Astrocyte of the hippocampus (primary cell): ENCODE results near the gene PLCB1.

Experiments used
- DNase-seq: peaks from one replicate; pipeline ENCODE4 v3.0.0; 2011; ENCODE audit warnings: low read depth, low spot score

The PLCB1 gene

DNA sequence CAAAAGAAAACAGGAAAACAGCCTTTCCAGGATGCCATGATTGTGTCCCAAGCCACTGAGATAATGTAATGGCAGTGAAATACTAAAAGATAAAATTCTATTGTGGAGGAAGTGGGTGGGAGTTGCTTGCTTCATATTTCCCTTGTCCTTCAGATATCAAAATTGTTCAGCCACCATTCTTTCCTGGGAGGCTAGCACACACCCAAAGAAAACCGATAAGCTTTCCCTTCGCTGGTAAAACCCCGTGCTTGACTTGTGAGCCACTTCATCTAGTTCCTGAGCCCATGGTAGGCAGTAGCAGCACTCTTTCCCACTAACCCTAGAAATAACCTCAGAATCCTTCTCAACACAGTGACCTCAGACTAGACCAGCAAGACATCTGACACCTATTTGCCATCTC lies 579.4 kb downstream of the PLCB1 start:
- DNase-seq: no peak

DNA sequence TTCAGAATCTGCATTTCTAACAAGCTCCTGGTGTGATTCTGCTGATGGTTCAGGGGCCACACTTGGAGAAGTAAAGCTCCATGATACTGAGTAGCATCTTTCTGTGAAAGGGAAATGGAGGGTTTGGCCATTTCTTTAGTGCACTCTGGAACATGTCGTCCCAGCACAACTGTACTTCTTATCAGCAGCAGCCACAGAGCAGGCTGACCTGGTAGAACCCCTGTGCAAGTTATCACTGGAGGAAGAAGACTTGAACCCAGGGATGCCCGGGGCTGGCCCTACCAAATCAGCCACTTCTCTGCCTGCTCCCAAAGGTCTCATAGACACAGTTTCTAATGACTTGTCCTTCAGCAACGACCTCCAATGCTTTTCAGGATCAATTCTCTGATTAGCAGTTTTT lies 582.1 kb downstream of the PLCB1 start:
- DNase-seq: no peak

- DNase-seq: no peak
These were observed 586.2 kb downstream of the PLCB1 start for GRCh38 chr20:8718279-8718678.

DNA sequence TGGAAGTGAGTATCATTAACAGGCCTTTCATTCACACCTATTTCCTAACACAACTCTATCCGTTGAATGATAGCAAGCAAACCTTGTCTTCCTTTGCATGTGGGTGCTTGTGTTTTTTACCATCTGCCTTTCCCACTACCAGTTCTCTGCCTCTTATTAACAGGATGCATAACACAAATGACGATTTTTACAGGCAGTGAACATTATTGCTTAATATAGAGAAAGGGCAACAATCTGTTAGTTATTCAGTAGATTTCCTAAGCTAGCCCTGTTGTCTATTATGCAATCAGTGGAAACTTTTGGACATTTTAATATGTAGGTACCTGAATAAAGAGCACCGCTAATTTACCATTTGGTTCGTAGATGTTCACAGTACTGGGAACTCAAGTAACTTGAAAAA lies 588.0 kb downstream of the PLCB1 start:
- no peak for DNase-seq

GRCh38 chr20:8721098-8721497 lies 589.0 kb downstream of the PLCB1 start:
- peak; percentile 75 for DNase-seq

- DNase-seq: peak; percentile 80
These were observed 590.3 kb downstream of the PLCB1 start for GRCh38 chr20:8722277-8722928.

DNA sequence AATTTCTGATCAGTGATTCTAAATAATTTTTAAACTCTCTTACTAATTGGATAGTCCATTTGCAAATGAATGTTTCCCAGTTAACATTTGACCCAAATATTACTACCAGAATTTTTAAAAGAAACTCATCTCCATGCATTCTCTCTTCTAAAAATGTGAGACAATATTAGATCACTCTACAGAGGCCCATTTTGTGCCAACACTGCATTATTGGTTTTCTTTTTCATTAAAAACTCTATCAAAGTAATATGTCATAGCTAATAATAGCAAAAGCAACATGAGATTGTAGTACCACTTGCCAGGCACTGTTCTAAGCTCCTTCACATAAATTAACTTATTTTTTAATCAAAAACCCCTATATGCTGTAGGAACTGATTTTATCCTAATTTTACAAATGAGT lies 591.2 kb downstream of the PLCB1 start:
- no peak for DNase-seq

- DNase-seq: no peak
These were observed 592.8 kb downstream of the PLCB1 start for GRCh38 chr20:8724884-8725283.

- no peak for DNase-seq
These were observed 594.4 kb downstream of the PLCB1 start for GRCh38 chr20:8726460-8726859.

DNA sequence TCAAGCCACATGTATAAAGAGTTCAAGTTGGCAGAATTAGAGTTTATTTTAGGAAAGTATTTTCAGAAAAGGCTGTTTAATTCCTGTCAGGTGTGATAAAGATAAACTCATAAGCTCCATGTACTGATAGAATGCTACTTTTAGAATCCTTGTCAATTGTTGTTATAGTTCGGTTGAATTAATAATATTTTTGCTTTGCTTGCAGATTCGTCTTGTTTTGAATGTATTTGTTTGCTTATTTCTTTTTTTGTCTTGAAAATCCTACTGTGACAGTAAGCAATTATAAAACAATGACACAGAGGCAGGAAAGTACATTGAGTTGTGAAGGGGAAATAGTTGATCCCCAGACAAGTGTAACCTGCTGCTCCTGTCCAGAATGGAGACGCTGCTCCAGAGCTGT lies 602.9 kb downstream of the PLCB1 start:
- no peak for DNase-seq

DNA sequence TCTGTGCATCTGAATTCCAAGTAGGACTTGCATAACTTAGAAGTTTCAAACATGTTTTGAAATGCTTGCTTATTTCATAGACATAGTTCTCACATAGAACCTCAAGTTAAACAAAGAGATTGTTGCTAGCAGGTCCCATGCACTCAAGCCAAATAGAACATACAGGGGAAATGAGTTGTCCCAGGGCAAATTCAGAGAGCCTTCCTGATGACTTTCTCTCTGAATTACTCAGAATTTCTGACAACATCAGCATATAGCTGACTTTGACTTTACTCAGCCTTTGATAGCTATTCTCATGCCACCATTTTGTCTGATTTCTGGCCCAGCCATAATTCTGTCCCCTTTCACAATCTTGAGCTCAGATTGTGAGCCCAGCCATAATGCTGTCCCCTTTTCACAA lies 603.6 kb downstream of the PLCB1 start:
- DNase-seq: no peak

GRCh38 chr20:8740265-8740664 lies 608.2 kb downstream of the PLCB1 start:
- no peak for DNase-seq

GRCh38 chr20:8744228-8744844 lies 612.3 kb downstream of the PLCB1 start:
- no peak for DNase-seq

DNA sequence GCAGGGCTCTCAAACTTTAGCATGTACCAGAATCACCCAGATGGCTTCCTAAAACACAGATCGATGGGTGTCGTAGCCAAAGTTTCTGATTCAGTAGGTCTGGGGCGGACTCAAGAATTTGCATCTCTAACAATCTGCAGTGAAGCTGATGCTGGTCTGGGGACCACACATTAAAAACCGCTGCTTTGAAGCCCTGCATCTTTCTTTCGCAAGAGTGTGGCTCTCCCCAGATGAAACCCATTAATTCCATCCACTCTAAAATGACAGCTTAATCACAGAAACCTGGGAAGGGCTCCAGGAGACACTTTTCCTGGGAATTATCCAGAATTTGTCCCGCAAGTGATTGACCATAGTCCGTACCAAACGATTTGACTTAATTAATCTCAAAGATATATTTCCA lies 617.0 kb downstream of the PLCB1 start:
- peak; percentile 7 for DNase-seq

DNA sequence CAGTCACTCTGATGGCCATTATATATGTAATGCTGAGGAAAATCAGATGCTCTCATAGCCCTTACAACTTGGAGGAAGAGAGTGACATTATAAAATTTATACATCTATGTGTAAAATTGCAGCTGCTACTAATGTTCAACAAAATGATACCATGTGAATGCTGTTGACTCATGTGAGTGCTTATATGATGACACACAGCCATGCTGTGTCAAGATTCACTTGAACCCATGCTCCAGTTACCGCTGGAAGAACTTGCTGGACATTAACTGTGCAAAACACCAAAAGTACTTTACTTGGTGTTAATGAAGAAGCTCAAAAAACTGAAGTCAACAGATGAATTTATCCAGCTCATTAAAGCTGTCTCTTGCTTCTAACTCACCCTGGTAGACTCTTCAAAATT lies 617.9 kb downstream of the PLCB1 start:
- no peak for DNase-seq

- no peak for DNase-seq
These were observed 623.5 kb downstream of the PLCB1 start for GRCh38 chr20:8755340-8756118.

- DNase-seq: peak; percentile 61
These were observed 624.3 kb downstream of the PLCB1 start for GRCh38 chr20:8756410-8756809.

GRCh38 chr20:8757146-8757545 lies 625.1 kb downstream of the PLCB1 start:
- no peak for DNase-seq

GRCh38 chr20:8764344-8764962 lies 632.4 kb downstream of the PLCB1 start:
- peak; percentile 24 for DNase-seq

GRCh38 chr20:8766868-8767390 lies 634.9 kb downstream of the PLCB1 start:
- DNase-seq: no peak

GRCh38 chr20:8774412-8774811 lies 642.3 kb downstream of the PLCB1 start:
- DNase-seq: no peak

DNA sequence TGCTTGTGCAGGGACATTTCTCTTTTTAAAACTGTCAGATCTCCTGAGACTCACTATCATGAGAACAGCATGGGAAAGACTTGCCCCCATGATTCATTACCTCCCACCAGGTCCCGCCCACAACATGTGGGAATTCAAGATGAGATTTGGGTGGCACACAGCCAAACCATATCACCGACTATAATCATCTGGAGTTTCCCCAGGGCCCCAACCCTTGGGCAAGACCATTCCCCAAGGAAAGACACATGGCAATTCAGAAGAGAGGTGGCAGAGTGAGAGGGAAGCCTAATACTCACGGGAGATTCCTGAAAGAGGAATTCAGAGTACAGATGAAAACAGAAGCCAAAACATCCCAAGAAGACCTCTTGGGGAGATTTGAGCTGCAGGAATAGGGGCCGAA lies 645.8 kb downstream of the PLCB1 start:
- DNase-seq: no peak
